GM23338 (cell line): Measurements from ENCODE around the gene RRAD. TPM values are rescaled to one million over a fixed set of nuclear protein-coding genes. Genes with fewer than 3 reads are reported as not detected.

Experiments used
- ATAC-seq: fragments of 200-7000 bp; cut with Tn5 transposase; 3 replicates; pipeline ENCODE4 v1.9.1; 2020
- DNase-seq: peaks from one replicate; pipeline ENCODE4 v3.0.0-alpha.2; 2015; ENCODE audit warnings: low spot score
- H2AFZ ChIP-seq: fragments of 200-600 bp; sonication (generic); 2 replicates; pipeline ENCODE4 v1.8.0; 2016; ENCODE audit warnings: antibody characterized with exemption, mild to moderate bottlenecking, moderate library complexity
- H3F3A ChIP-seq: fragments of 200-600 bp; sonication (generic); replicated peaks from 2 replicates; pipeline ENCODE4 v1.8.0; 2017; ENCODE audit warnings: antibody characterized with exemption, mixed run types, low read depth
- H3K27ac ChIP-seq: fragments of 200-600 bp; sonication (generic); 2 replicates; pipeline ENCODE4 v1.6.1; 2016; ENCODE audit warnings: low read depth
- H3K27me3 ChIP-seq: fragments of 200-600 bp; sonication (generic); 2 replicates; pipeline ENCODE4 v1.8.0; 2016; ENCODE audit warnings: mild to moderate bottlenecking, mixed run types, moderate library complexity; ENCODE audit not compliant: insufficient read depth
- H3K36me3 ChIP-seq: fragments of 200-600 bp; sonication (generic); 2 replicates; pipeline ENCODE4 v1.8.0; 2016; ENCODE audit warnings: mild to moderate bottlenecking; ENCODE audit not compliant: insufficient read depth
- H3K4me1 ChIP-seq: fragments of 200-600 bp; sonication (generic); 2 replicates; pipeline ENCODE4 v1.8.0; 2016; ENCODE audit warnings: mild to moderate bottlenecking, moderate library complexity; ENCODE audit not compliant: insufficient read depth
- H3K4me2 ChIP-seq: fragments of 200-600 bp; sonication (generic); 2 replicates; pipeline ENCODE4 v1.7.1; 2017; ENCODE audit warnings: mixed run types
- H3K4me3 ChIP-seq: fragments of 200-600 bp; sonication (generic); 2 replicates; pipeline ENCODE4 v1.6.1; 2016; ENCODE audit warnings: mixed run types
- H3K79me2 ChIP-seq: fragments of 200-600 bp; sonication (generic); replicated peaks from 2 replicates; pipeline ENCODE4 v1.8.0; 2017; ENCODE audit warnings: mild to moderate bottlenecking; ENCODE audit not compliant: insufficient read depth
- H3K9me2 ChIP-seq: fragments of 200-600 bp; sonication (generic); 2 replicates; pipeline ENCODE4 v1.8.0; 2017; ENCODE audit not compliant: insufficient read depth
- H4K20me1 ChIP-seq: fragments of 200-600 bp; sonication (generic); replicated peaks from 2 replicates; pipeline ENCODE4 v1.8.0; 2017; ENCODE audit warnings: mild to moderate bottlenecking; ENCODE audit not compliant: insufficient read depth
- H3K27ac Mint-ChIP-seq: 2 replicates; pipeline ENCODE4 v1.8.0; 2020; ENCODE audit warnings: inconsistent platforms, mild to moderate bottlenecking, moderate library complexity, mixed read lengths
- H3K27me3 Mint-ChIP-seq: 3 replicates; pipeline ENCODE4 v1.8.0; 2022; ENCODE audit warnings: low read depth, mild to moderate bottlenecking, moderate library complexity, mixed read lengths, inconsistent platforms; ENCODE audit not compliant: insufficient read depth, poor library complexity
- H3K36me3 Mint-ChIP-seq: 3 replicates; pipeline ENCODE4 v1.8.0; 2021; ENCODE audit warnings: low read depth, mild to moderate bottlenecking, inconsistent platforms, moderate library complexity, mixed read lengths
- H3K4me1 Mint-ChIP-seq: 3 replicates; pipeline ENCODE4 v1.8.0; 2020; ENCODE audit warnings: mild to moderate bottlenecking, inconsistent platforms, mixed read lengths
- H3K4me3 Mint-ChIP-seq: 3 replicates; pipeline ENCODE4 v1.8.0; 2021; ENCODE audit warnings: moderate library complexity, mild to moderate bottlenecking, inconsistent platforms, mixed read lengths
- H3K9me3 Mint-ChIP-seq: 3 replicates; pipeline ENCODE4 v1.8.0; 2020; ENCODE audit warnings: moderate library complexity, mild to moderate bottlenecking, inconsistent platforms, mixed read lengths
- EZH2 ChIP-seq: fragments of 200-600 bp; sonication (generic); IDR thresholded peaks from one replicate; pipeline ENCODE4 v1.8.0; 2017; ENCODE audit warnings: antibody characterized with exemption, mild to moderate bottlenecking, low read depth; ENCODE audit not compliant: unreplicated experiment
- EZH2phosphoT487 ChIP-seq: fragments of 200-600 bp; sonication (generic); IDR thresholded peaks from one replicate; pipeline ENCODE4 v1.8.1; 2018; ENCODE audit warnings: antibody characterized with exemption; ENCODE audit not compliant: unreplicated experiment
- JUNB ChIP-seq: IDR thresholded peaks from one replicate; pipeline ENCODE4 v1.6.1; 2016; ENCODE audit warnings: antibody characterized with exemption; ENCODE audit not compliant: unreplicated experiment
- STAT1 ChIP-seq: IDR thresholded peaks from one replicate; pipeline ENCODE4 v1.6.1; 2016; ENCODE audit warnings: antibody characterized with exemption; ENCODE audit not compliant: unreplicated experiment
- ZNF114 ChIP-seq: fragments of 250-450 bp; sonication (Bioruptor Pico); IDR thresholded peaks from 2 replicates; pipeline ENCODE4 v1.5.0; 2020; ENCODE audit warnings: mild to moderate bottlenecking, moderate library complexity
- polyA plus RNA-seq: library from polyadenylated mRNA; unstranded; fragments of >200 nt; fragmentation: Nextera tagmentation; extraction: Ambion mirVana; gene quantifications from 2 replicates; pipeline ENCODE4 v1.2.1, GENCODE V29; 2016
- total RNA-seq: library from RNA; depleted of rRNA; stranded (reverse); fragments of >200 nt; shearing (Covaris generic); gene quantifications from 2 replicates; pipeline ENCODE4 v1.2.3, GENCODE V29; 2014
- TF ChIP-seq, protein P1 (sequence below): fragments of 250-450 bp; sonication (Bioruptor Pico); IDR thresholded peaks from 2 replicates; pipeline ENCODE4 v1.5.0; 2020; ENCODE audit warnings: mild to moderate bottlenecking, moderate library complexity

The RRAD gene
- total and polyA plus RNA-seq, 2 experiments from 2014 or later, result 0.18 TPM; not detected in 1

DNA sequence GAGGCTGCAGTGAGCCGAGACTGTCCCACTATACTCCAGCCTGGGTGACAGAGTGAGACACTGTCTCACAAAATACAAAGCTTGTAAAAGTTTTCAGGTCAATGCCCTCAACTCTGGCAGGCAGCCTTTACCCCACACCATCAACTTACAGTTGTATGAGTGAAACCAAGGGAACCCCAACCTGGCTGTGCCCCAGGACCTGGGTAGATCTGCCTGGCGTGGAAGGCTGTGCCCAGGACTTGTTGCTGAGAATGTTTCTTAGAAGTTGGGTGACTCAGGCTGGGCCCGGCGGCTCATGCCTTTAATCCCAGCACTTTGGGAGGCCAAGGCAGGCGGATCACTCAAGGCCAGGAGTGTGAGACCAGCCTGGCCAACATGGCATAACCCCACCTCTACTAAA lies 43.5 kb upstream of the RRAD start (continued):
- TF ChIP-seq, protein P1, sequence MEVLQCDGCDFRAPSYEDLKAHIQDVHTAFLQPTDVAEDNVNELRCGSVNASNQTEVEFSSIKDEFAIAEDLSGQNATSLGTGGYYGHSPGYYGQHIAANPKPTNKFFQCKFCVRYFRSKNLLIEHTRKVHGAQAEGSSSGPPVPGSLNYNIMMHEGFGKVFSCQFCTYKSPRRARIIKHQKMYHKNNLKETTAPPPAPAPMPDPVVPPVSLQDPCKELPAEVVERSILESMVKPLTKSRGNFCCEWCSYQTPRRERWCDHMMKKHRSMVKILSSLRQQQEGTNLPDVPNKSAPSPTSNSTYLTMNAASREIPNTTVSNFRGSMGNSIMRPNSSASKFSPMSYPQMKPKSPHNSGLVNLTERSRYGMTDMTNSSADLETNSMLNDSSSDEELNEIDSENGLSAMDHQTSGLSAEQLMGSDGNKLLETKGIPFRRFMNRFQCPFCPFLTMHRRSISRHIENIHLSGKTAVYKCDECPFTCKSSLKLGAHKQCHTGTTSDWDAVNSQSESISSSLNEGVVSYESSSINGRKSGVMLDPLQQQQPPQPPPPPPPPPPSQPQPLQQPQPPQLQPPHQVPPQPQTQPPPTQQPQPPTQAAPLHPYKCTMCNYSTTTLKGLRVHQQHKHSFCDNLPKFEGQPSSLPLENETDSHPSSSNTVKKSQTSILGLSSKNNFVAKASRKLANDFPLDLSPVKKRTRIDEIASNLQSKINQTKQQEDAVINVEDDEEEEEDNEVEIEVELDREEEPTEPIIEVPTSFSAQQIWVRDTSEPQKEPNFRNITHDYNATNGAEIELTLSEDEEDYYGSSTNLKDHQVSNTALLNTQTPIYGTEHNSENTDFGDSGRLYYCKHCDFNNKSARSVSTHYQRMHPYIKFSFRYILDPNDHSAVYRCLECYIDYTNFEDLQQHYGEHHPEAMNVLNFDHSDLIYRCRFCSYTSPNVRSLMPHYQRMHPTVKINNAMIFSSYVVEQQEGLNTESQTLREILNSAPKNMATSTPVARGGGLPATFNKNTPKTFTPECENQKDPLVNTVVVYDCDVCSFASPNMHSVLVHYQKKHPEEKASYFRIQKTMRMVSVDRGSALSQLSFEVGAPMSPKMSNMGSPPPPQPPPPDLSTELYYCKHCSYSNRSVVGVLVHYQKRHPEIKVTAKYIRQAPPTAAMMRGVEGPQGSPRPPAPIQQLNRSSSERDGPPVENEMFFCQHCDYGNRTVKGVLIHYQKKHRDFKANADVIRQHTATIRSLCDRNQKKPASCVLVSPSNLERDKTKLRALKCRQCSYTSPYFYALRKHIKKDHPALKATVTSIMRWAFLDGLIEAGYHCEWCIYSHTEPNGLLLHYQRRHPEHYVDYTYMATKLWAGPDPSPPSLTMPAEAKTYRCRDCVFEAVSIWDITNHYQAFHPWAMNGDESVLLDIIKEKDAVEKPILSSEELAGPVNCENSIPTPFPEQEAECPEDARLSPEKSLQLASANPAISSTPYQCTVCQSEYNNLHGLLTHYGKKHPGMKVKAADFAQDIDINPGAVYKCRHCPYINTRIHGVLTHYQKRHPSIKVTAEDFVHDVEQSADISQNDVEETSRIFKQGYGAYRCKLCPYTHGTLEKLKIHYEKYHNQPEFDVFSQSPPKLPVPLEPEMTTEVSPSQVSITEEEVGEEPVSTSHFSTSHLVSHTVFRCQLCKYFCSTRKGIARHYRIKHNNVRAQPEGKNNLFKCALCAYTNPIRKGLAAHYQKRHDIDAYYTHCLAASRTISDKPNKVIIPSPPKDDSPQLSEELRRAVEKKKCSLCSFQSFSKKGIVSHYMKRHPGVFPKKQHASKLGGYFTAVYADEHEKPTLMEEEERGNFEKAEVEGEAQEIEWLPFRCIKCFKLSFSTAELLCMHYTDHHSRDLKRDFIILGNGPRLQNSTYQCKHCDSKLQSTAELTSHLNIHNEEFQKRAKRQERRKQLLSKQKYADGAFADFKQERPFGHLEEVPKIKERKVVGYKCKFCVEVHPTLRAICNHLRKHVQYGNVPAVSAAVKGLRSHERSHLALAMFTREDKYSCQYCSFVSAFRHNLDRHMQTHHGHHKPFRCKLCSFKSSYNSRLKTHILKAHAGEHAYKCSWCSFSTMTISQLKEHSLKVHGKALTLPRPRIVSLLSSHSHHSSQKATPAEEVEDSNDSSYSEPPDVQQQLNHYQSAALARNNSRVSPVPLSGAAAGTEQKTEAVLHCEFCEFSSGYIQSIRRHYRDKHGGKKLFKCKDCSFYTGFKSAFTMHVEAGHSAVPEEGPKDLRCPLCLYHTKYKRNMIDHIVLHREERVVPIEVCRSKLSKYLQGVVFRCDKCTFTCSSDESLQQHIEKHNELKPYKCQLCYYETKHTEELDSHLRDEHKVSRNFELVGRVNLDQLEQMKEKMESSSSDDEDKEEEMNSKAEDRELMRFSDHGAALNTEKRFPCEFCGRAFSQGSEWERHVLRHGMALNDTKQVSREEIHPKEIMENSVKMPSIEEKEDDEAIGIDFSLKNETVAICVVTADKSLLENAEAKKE (CRISPR knock-in tag), result no peak
- TF ChIP-seq STAT1 (no peak), ZNF114 (CRISPR knock-in tag) (no peak), EZH2 (no peak), EZH2phosphoT487 (no peak)

DNA sequence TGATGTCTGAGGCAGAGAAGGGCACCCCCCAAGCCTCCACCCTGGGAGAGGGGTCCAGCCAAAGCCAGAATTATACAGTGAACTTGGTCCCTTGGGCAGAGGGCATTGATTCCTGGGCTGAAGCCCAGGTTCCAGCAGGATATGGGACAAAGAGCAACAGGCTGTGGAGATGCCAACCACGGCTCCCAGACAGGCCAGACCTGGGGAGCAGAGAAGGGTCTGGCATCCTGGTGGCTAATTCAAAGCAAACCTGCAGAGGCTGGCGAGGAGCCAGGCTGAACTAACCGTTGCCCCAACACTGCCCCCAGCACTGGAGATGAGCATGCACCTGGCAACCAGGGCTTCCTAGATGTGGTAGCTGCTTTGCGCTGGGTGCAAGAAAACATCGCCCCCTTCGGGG lies 38.7 kb upstream of the RRAD start:
- Mint-ChIP-seq H3K27ac (no peak overlapping the region), H3K36me3 (no peaks in the 10 kb centered on the region), H3K9me3 (peaks cover 4% of the 10 kb centered on the region; the same call in 1 of the 3 replicates), H3K27me3 (peaks cover 5% of the 10 kb centered on the region), H3K4me1 (peaks cover 10% of the 10 kb centered on the region), H3K4me3 (no peak overlapping the region)
- DNase-seq (no peak), ATAC-seq (no peak)
- Histone ChIP-seq H4K20me1 (no peaks in the 10 kb centered on the region; the same call in 1 of the 2 replicates), H2AFZ (no peak overlapping the region), H3K9me2 (no peaks in the 10 kb centered on the region), H3K27ac (no peak overlapping the region), H3K27me3 (no peaks in the 10 kb centered on the region), H3K36me3 (no peaks in the 10 kb centered on the region), H3K79me2 (no peaks in the 10 kb centered on the region), H3K4me1 (no peaks in the 10 kb centered on the region), H3K4me3 (no peak overlapping the region), H3F3A (no peaks in the 10 kb centered on the region), H3K4me2 (no peak overlapping the region)
- TF ChIP-seq ZNF114 (CRISPR knock-in tag) (no peak), JUNB (no peak), EZH2 (no peak), STAT1 (no peak)
- TF ChIP-seq, protein P1 (CRISPR knock-in tag), result no peak
